HG02973 (cell line): ENCODE results near the gene ATIC.
"Not testable (repeated sequence)": the region's sequence is repeated elsewhere in the genome, so short reads cannot be mapped to it uniquely, and the experiment has no call there.

Experiments
- ATAC-seq: cut with Tn5 transposase; IDR thresholded peaks from one replicate; pipeline ENCODE4 v1.9.1; 2021; ENCODE audit warnings: moderate library complexity; ENCODE audit not compliant: unreplicated experiment

Gene ATIC

DNA sequence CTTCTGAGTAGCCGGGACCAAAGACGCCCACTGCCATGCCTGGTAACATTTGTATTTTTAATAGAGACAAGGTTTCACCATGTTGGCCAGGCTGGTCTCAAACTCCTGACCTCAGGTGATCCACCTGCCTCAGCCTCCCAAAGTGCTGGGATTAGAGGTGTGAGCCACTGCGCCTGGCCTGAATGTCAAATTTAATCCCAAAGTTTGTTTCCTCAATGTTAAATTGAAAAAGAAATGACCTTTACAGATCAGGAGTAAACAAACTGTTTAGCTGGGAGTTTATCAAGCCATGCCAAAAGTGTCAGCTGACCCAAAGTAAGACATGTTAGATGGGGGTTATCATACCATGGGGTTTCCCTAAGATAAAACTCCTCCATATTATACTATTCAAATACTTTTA lies 48.2 kb downstream of the ATIC start:
- not testable (repeated sequence) for ATAC-seq

DNA sequence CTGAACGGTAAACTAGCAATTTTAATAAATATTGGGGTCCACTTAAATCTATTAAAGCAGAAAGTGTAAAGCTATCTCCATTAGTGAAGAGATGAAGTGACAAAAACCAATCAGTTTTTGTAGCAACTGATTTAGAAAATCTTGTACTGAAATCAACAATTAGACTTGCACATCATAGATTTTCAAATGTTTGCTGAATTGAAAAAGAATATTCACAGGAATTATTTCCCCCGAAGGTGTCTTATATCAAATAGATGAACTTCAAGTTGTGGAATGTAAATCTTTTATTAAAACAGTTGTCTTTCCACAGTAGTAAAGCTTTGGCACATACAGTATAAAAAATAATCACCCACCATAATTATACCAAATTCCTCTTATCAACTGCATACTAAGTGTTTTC lies 48.7 kb downstream of the ATIC start:
- ATAC-seq = no peak

DNA sequence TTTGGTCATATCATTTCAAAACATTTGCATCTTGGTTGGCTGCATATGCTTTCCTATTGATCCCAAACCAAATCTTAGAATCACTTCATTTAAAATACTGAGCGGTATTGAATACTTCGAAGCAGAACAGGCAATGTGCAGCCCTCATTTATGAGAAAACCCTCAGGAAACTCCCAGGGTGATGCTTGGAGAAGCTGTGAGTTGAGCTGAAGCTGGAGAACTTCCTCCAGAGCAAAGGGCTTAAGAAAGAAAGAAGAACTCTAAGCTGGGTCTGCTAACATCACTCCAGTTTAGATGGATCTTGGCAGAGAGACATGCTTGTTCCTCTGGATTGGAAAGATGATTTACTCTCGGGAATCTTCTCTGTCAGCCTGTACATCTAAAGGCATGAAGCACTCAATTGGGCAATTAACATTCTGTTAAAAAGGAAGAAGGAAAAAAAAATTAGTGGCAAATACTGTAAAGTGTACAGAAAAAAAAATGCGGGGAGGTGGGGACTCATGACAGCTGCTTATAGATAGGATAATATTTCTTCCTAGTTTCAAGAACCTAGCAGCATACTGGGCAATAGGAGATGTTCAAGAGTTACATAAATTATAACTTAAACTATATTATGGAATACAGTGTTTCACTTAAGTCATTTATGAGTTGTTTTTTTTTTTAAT lies 49.5 kb downstream of the ATIC start:
- ATAC-seq = no peak

- no peak for ATAC-seq
These were observed 50.2 kb downstream of the ATIC start for GRCh38 chr2:215361876-215362561.

- no peak for ATAC-seq
These were observed 50.7 kb downstream of the ATIC start for GRCh38 chr2:215362562-215362904.

DNA sequence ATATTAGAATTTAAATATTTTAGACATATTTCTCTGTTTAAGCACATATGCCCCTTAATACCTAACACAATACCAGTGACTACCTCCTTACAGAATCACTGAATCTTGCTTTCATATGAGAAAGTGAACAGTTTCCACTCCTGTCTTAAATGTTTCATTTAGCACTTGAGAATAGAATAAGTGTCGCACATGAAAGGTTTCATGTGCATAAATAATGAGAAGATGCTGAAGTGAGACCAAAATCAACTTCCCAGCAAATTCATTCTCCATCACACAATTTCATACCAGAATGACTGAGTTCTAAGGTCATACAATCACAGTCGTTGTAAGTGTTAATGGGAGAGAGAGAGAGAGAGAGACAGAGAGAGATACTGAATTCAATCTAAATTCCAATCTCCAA lies 51.2 kb downstream of the ATIC start:
- ATAC-seq = no peak

GRCh38 chr2:215363461-215364156 lies 51.8 kb downstream of the ATIC start:
- ATAC-seq = no peak

DNA sequence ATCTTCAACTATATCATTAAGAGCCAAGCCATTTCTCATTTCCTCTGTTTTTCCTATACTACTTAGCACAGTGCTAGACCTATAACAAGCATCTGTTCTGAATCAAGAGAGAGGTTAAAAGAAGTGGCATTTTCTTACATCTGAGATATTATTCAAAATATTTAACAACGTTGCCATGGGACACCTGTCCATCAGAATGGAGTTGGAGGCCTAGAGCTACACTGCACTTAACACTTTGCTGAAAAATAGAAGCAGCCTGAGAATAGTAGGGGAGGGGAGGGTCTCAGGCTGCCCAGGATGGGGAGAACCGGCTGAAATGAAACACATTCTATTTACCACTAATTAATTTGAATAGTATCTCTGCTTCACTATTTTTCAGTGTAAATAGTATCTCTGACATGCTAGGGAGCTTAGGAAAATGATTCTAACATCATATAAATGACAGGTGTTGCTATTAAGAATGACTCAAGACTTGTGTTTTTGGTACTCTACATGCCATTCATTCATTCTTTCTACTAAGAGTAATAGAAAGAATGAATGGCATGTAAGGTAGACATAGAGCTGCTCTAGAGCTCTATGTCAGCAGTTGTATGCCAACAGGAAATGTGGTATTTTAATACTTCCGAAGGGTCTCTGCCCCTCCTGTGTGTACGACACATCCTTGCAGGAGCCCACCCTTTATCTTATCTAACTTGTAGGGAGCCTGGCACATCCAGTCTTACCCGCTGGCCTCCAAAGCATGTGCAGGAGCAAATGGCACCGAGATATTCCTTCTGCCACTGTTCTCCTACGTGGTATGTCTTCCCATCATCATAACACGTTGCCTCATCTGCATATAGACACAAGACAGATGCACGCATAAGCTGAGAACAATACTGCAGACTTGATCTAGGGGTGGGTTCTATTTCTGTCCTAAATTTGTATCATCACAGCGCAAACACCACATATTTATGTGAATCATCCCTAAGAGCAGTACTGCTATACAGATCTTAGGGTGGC lies 52.6 kb downstream of the ATIC start:
- ATAC-seq = no peak

GRCh38 chr2:215365184-215365658 lies 53.4 kb downstream of the ATIC start:
- no peak for ATAC-seq

- no peak for ATAC-seq
These were observed 54.7 kb downstream of the ATIC start for GRCh38 chr2:215366440-215367032.

GRCh38 chr2:215367662-215368492 lies 56.0 kb downstream of the ATIC start:
- ATAC-seq = no peak

- no peak for ATAC-seq
These were observed 56.6 kb downstream of the ATIC start for GRCh38 chr2:215368493-215368809.

DNA sequence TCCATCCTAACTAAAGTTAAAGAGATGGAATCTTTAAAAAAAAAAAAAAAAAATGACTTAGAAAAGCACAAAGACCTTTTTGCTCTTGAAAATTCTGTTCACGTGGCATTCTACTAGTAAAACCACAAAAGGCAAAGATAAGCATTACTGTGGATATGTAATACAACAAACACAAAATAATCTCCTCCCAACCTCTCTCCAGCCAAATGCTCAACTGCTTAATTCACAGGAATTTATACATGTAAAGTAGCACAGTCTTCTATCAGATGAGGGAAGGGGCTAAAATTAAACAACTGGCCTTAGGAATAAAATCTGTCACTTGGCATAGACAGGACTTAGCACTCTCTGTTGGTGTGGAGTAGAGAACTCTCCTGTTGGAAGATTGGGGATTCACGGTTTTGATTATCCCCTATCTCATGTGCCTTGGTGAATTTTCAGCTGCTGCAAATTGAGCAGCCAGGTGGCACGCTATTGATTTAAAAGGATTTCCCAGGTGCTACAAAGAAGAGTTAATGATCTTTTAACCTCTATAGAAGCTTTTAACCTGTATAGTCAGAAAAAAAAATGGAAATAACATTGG lies 57.4 kb downstream of the ATIC start:
- ATAC-seq = no peak

- no peak for ATAC-seq
These were observed 58.5 kb downstream of the ATIC start for GRCh38 chr2:215370112-215370965.

GRCh38 chr2:215371915-215372897 lies 60.3 kb downstream of the ATIC start:
- ATAC-seq = no peak

DNA sequence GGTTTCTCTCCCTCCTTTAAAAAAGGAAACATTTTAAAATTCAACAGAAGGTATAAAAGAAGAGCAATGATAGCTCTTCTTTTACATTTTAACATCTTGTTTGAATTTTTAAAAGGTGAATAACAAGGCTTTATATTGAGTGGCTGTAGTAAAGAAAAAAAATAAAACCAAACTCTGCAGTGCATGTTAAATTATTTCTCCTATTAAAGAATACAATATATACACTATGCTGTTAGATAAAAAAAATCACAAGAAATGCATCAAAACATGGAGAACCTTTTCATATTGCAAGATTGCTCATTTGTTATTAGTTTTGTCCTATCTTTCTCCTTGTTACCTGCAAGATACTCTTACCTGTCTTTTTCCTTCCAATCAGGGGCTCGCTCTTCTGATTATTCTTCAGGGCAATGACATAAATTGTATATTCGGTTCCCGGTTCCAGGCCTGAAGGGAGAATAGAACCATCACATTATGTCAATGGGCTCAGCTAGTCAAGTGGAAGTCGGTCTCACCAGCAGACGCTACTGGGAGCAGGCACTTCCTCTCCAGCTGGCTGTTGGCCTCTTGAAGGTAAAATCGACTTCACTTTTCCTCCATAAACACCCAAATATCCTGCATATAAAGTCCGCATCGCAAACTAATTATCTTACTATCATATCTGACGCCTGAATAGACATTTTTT lies 61.2 kb downstream of the ATIC start:
- ATAC-seq = no peak

DNA sequence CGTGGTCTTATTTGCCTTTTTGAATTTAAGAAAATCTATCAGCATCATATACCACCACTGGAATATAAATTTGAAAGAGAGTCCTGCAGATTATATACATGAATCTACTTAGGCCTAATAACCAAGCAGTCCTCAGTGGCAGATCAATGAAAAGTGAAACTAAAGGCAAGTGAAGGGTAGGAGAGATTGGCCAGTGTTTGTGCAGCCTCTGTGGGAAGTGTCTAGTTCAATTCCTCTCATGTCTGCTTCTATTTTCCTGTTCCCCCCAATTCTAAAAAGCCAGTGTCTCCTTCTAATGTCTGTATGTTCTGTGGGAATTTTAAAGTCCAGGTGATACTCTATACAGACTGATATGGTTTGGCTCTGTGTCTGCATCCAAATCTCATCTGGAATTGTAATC lies 62.1 kb downstream of the ATIC start:
- ATAC-seq = no peak
